ENCODE data around the gene COL4A6.

Gene COL4A6

GRCh38 chrX:108178143-108178498 is 260.1 kb downstream of the COL4A6 start:
- Histone ChIP-seq H3F3A (ENCODE audit: control insufficient read depth, insufficient read depth) (no peaks in the 10 kb centered on the region), H3K27me3 (ENCODE audit: control insufficient read depth, low read length) (no peaks in the 10 kb centered on the region), H3K9me2 (replicated peaks; ENCODE audit: control insufficient read depth, low read length) (no peaks in the 10 kb centered on the region), H3K4me3 (ENCODE audit: low read length) (no peak overlapping the region), H3K79me2 (ENCODE audit: control insufficient read depth, low read length) (no peaks in the 10 kb centered on the region), H3K27ac (ENCODE audit: low read depth, low read length) (no peak overlapping the region), H3K4me2 (ENCODE audit: low read length) (no peak overlapping the region), H3K4me1 (ENCODE audit: control insufficient read depth, low read length) (no peaks in the 10 kb centered on the region), H4K20me1 (ENCODE audit: control insufficient read depth, insufficient read depth, low read depth, low read length) (no peaks in the 10 kb centered on the region), H3K9me3 (ENCODE audit: control insufficient read depth, insufficient read depth, low read length) (no peaks in the 10 kb centered on the region), H3K36me3 (ENCODE audit: control insufficient read depth, low read length) (no peaks in the 10 kb centered on the region)
- no peak for TF ChIP-seq EZH2phosphoT487 (IDR thresholded peaks at IDR 0.05; ENCODE audit: borderline replicate concordance, low read length)
- TF ChIP-seq CTCF (IDR thresholded peaks at IDR 0.05; ENCODE audit: low read depth, low read length, poor library complexity, severe bottlenecking), result no peak

- no peak overlapping the region for H3K4me3 ChIP-seq (ENCODE audit: low read length)
- TF ChIP-seq EZH2phosphoT487 (IDR thresholded peaks at IDR 0.05; ENCODE audit: borderline replicate concordance, low read length) (no peak), CTCF (IDR thresholded peaks at IDR 0.05; ENCODE audit: low read depth, low read length, poor library complexity, severe bottlenecking) (no peak)
- no peaks in the 10 kb centered on the region for H3K4me1 ChIP-seq (ENCODE audit: control insufficient read depth, low read length)
- no peaks in the 10 kb centered on the region for H3K9me2 ChIP-seq (replicated peaks; ENCODE audit: control insufficient read depth, low read length)
- H3K9me3 ChIP-seq (ENCODE audit: control insufficient read depth, insufficient read depth, low read length), result no peaks in the 10 kb centered on the region
- H3K79me2 ChIP-seq (ENCODE audit: control insufficient read depth, low read length), result no peaks in the 10 kb centered on the region
- H4K20me1 ChIP-seq (ENCODE audit: control insufficient read depth, insufficient read depth, low read depth, low read length), result no peaks in the 10 kb centered on the region
- H3K27me3 ChIP-seq (ENCODE audit: control insufficient read depth, low read length), result no peaks in the 10 kb centered on the region
- no peaks in the 10 kb centered on the region for H3K36me3 ChIP-seq (ENCODE audit: control insufficient read depth, low read length)
- no peak overlapping the region for H3K27ac ChIP-seq (ENCODE audit: low read depth, low read length)
- H3F3A ChIP-seq (ENCODE audit: control insufficient read depth, insufficient read depth), result no peaks in the 10 kb centered on the region
- no peak overlapping the region for H3K4me2 ChIP-seq (ENCODE audit: low read length)
Observed at GRCh38 chrX:108177351-108178142, 260.7 kb downstream of the COL4A6 start.

GRCh38 chrX:108173874-108174273 is 264.3 kb downstream of the COL4A6 start:
- H3K9me2 ChIP-seq (replicated peaks; ENCODE audit: control insufficient read depth, low read length), result no peaks in the 10 kb centered on the region
- no peak overlapping the region for H3K4me2 ChIP-seq (ENCODE audit: low read length)
- TF ChIP-seq EZH2phosphoT487 (IDR thresholded peaks at IDR 0.05; ENCODE audit: borderline replicate concordance, low read length) (no peak), CTCF (IDR thresholded peaks at IDR 0.05; ENCODE audit: low read depth, low read length, poor library complexity, severe bottlenecking) (no peak)
- H3K9me3 ChIP-seq (ENCODE audit: control insufficient read depth, insufficient read depth, low read length), result no peaks in the 10 kb centered on the region
- no peaks in the 10 kb centered on the region for H3K4me1 ChIP-seq (ENCODE audit: control insufficient read depth, low read length)
- H3K4me3 ChIP-seq (ENCODE audit: low read length), result no peak overlapping the region
- no peaks in the 10 kb centered on the region for H3K36me3 ChIP-seq (ENCODE audit: control insufficient read depth, low read length)
- no peaks in the 10 kb centered on the region for H3F3A ChIP-seq (ENCODE audit: control insufficient read depth, insufficient read depth)
- H4K20me1 ChIP-seq (ENCODE audit: control insufficient read depth, insufficient read depth, low read depth, low read length), result no peaks in the 10 kb centered on the region
- H3K27ac ChIP-seq (ENCODE audit: low read depth, low read length), result no peak overlapping the region
- H3K27me3 ChIP-seq (ENCODE audit: control insufficient read depth, low read length), result no peaks in the 10 kb centered on the region
- H3K79me2 ChIP-seq (ENCODE audit: control insufficient read depth, low read length), result no peaks in the 10 kb centered on the region

All from DOHH2 (cell line).